Transverse colon (tissue), 4 donors: ENCODE results near the gene ACTA2. TPM values are rescaled to one million over a fixed set of nuclear protein-coding genes. Genes with fewer than 3 reads are reported as not detected.

Source experiments
- DNase-seq: peaks from one replicate; pipeline ENCODE4 v3.0.0-alpha.2; 2019
- H3K27ac ChIP-seq, 4 donors: fragments of 200-600 bp; sonication (generic); 2 replicates each; pipeline ENCODE4 v1.5.1; 2016 to 2018; ENCODE audit warnings: inconsistent platforms in 4 of 4
- H3K27me3 ChIP-seq: fragments of 200-600 bp; sonication (generic); 2 replicates; pipeline ENCODE4 v1.5.1; 2017; ENCODE audit warnings: inconsistent platforms
- H3K36me3 ChIP-seq, 4 donors: fragments of 200-600 bp; sonication (generic); 2 replicates each; pipeline ENCODE4 v1.5.1; 2017 to 2019; ENCODE audit warnings: inconsistent platforms in 4 of 4
- H3K4me1 ChIP-seq, 4 donors: fragments of 200-600 bp; sonication (generic); 2 replicates each; pipeline ENCODE4 v1.5.1; 2017 to 2020; ENCODE audit warnings: inconsistent platforms in 4 of 4
- H3K4me3 ChIP-seq, 4 donors: fragments of 200-600 bp; sonication (generic); 1 replicate in 1 of 4; 2 replicates in 3 of 4; pipeline versions ENCODE4 v1.5.1 to v1.6.1; 2017 to 2019; ENCODE audit warnings: inconsistent platforms in 4 of 4
- H3K9me3 ChIP-seq, 2 donors: fragments of 200-600 bp; sonication (generic); 2 replicates each; pipeline ENCODE4 v1.5.1; 2017 to 2019; ENCODE audit warnings: inconsistent platforms in 2 of 2
- EP300 ChIP-seq: sonication (generic); formaldehyde crosslinking; IDR thresholded peaks from one replicate; pipeline ENCODE4 v1.6.1; 2017; ENCODE audit warnings: antibody characterized with exemption, low read depth
- POLR2A ChIP-seq: fragments of 450-650 bp; IDR thresholded peaks from one replicate; pipeline ENCODE4 v1.6.1; 2016; ENCODE audit warnings: antibody characterized with exemption, mild to moderate bottlenecking, moderate library complexity
- POLR2AphosphoS5 ChIP-seq, 3 donors: sonication (generic); formaldehyde crosslinking; IDR thresholded peaks; one replicate each; pipeline ENCODE4 v1.6.1; 2016; ENCODE audit warnings: antibody characterized with exemption in 3 of 3
- WGBS, 2 donors: methylation state at CpG; one replicate each; pipeline ENCODE4 v1.1.5; 2018; ENCODE audit warnings: low coverage in 1 of 2; 5-methylcytosine and 5-hydroxymethylcytosine counted together
- in situ Hi-C, 4 donors: fragments of 200-750 bp; cut with MboI; loops; one replicate each; pipeline versions ENCODE4 v1.15.0 to v1.15.1; 2017; ENCODE audit warnings: low sequenced_read_pairs in 3 of 4, low pct_ligation_motif_present in 1 of 4, low pct_unique_long_range_greater_than_20kb in 1 of 4
- intact Hi-C: fragments of 100-400 bp; cut with DNase I; formaldehyde crosslinking; loops from one replicate; pipeline ENCODE4 v1.15.1; 2023; ENCODE audit warnings: low total_unique reads
- total RNA-seq, 4 donors: library from RNA; depleted of rRNA; stranded (reverse); fragments of >200 nt; gene quantifications; one replicate each; pipeline ENCODE4 v1.1.0, GENCODE V29; 2016
- TF ChIP-seq, protein P1 (sequence below), 5 experiments: fragments of 200-600 bp in 3 of 5; fragments of 450-650 bp in 2 of 5; sonication (generic) in 3 of 5; IDR thresholded peaks; 1 replicate in 2 of 5; 2 replicates in 3 of 5; pipeline ENCODE4 v1.5.1; 2016 to 2017; ENCODE audit warnings: antibody characterized with exemption in 5 of 5, inconsistent platforms in 3 of 5, mild to moderate bottlenecking in 2 of 5, moderate library complexity in 1 of 5

ACTA2 gene
- total RNA-seq, 4 donors from 2014 or later: 403 to 1,827 (median 457) TPM

DNA sequence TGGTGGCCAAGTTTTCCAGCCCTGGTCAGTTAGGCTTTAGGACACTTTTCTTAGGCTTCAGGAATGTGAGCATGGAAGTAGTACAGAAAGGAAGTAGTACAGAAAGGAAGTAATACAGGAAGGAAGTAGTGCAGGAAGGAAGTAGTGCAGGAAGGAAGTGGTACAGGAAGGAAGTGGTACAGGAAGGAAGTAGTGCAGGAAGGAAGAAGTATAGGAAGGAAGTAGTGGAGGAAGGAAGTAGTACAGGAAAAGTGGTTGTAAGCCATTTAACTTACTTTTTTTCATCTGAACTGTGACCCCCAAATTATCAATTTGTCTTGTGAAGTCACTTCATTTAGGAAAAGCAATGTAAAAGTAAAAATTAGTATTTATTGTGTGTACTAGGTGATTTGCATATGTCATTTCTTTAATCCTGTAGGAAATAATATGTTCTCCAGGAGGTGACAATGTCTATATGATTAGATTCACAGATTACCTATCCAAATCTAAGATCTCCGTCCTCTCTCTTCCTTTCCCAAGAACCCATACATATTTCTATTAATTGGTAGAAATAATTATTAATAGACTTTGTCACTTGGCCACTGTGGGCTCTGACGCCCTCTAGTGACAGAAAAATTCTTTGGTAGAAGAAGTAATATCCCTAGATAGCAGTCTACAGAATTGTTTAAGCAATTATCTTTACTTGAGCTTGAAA lies 34.1 kb upstream of the ACTA2 start:
- 14 to 33% methylated on average over 2 of the region's 2 CpGs for WGBS, 2 donors
- TF ChIP-seq POLR2A: no peak
- no peak for TF ChIP-seq EP300
- TF ChIP-seq, protein P1, sequence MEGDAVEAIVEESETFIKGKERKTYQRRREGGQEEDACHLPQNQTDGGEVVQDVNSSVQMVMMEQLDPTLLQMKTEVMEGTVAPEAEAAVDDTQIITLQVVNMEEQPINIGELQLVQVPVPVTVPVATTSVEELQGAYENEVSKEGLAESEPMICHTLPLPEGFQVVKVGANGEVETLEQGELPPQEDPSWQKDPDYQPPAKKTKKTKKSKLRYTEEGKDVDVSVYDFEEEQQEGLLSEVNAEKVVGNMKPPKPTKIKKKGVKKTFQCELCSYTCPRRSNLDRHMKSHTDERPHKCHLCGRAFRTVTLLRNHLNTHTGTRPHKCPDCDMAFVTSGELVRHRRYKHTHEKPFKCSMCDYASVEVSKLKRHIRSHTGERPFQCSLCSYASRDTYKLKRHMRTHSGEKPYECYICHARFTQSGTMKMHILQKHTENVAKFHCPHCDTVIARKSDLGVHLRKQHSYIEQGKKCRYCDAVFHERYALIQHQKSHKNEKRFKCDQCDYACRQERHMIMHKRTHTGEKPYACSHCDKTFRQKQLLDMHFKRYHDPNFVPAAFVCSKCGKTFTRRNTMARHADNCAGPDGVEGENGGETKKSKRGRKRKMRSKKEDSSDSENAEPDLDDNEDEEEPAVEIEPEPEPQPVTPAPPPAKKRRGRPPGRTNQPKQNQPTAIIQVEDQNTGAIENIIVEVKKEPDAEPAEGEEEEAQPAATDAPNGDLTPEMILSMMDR (IDR thresholded peaks at IDR 0.05): peak; percentile 51 to 84 (median 75)
- no peak for TF ChIP-seq POLR2AphosphoS5 (IDR thresholded peaks at IDR 0.05)
- H3K4me1 ChIP-seq: peaks cover 3 to 46% (median 27%) of the 10 kb centered on the region in 4 donors

DNA sequence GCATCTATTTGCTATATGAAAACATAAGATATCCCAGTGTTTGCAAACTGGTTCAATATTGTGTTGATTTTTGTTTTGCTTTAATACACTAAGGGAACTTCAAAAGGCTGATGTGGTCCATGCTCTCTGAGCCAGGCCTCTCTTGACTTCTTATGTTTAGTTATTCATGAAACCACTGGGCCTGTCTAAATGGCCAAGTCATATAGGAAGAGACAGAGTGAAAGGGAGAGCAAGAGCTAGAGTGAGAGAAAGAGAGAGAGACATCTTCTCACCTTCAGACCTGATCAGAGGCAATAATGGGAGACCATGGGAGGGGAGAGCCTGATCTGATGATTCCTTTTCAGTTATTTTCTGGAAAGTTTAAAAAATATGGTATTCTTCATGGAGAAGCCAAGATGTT lies 32.0 kb upstream of the ACTA2 start:
- DNase-seq: no peak
- no peak for TF ChIP-seq POLR2AphosphoS5 (IDR thresholded peaks at IDR 0.05)
- TF ChIP-seq POLR2A: no peak
- TF ChIP-seq, protein P1 (IDR thresholded peaks at IDR 0.05): no peak
- TF ChIP-seq EP300: no peak
- H3K27ac ChIP-seq: peak overlapping the region; percentile 22 to 83 (median 76)
- H3K27me3 ChIP-seq: no peaks in the 10 kb centered on the region
- peaks cover 9 to 57% (median 25%) of the 10 kb centered on the region in 4 donors for H3K4me1 ChIP-seq
- intact Hi-C loops (no loop called here), in situ Hi-C loops (loop anchor here in 1 of 4 donors (10.0 kb wide), 1 partner anchor 50 kb away; no protein-coding TSS in a partner anchor)
- H3K9me3 ChIP-seq: no peaks in the 10 kb centered on the region
- H3K4me3 ChIP-seq: no peak overlapping the region
- H3K36me3 ChIP-seq: no peaks in the 10 kb centered on the region

More for the DNA sequence above, 34.1 kb upstream of the ACTA2 start:
- intact Hi-C loops: loop anchor here (2.0 kb wide), 1 partner anchor 52 kb away; no protein-coding TSS in a partner anchor
- H3K9me3 ChIP-seq: no peaks in the 10 kb centered on the region
- in situ Hi-C loops: loop anchor here in 1 of 4 donors (10.0 kb wide), 1 partner anchor 52 kb away; no protein-coding TSS in a partner anchor
- H3K36me3 ChIP-seq: no peaks in the 10 kb centered on the region
- H3K27ac ChIP-seq: peak overlapping the region in 3 of 4 donors; percentile 19 to 32 (median 32)
- no peak for DNase-seq
- no peaks in the 10 kb centered on the region for H3K27me3 ChIP-seq
- H3K4me3 ChIP-seq: no peak overlapping the region

DNA sequence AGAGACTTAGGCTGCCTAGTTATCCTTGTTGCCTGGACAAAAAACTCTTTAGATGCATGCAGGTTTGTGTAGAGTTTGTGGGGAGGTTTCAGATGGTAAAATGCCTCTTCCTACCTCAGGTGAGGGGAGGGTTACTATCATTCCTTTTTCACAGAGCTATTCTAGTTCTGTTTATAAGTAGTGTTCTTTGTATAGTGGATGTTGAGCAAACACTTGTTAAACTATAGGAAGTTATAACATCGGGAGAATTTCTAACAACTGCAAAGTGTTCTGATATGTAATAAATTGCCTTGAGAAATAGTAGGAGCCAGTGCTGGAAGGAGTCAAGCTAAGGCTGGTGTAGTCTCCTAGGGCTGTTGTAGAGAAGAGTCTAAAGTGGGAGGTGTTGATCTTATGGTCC lies 31.4 kb upstream of the ACTA2 start:
- intact Hi-C loops: no loop called here
- 21 to 29% methylated on average over 1 of the region's 1 CpG for WGBS, 2 donors
- Histone ChIP-seq H3K27ac (peak overlapping the region; percentile 22 to 83 (median 76)), H3K9me3 (no peaks in the 10 kb centered on the region), H3K4me3 (no peak overlapping the region), H3K4me1 (peaks cover 7 to 57% (median 22%) of the 10 kb centered on the region in 4 donors), H3K36me3 (no peaks in the 10 kb centered on the region), H3K27me3 (no peaks in the 10 kb centered on the region)
- TF ChIP-seq, protein P1 (IDR thresholded peaks at IDR 0.05): no peak
- TF ChIP-seq POLR2A (no peak), POLR2AphosphoS5 (IDR thresholded peaks at IDR 0.05) (no peak), EP300 (no peak)
- in situ Hi-C loops: loop anchor here in 1 of 4 donors (10.0 kb wide), 1 partner anchor 49 kb away; no protein-coding TSS in a partner anchor
- no peak for DNase-seq

DNA sequence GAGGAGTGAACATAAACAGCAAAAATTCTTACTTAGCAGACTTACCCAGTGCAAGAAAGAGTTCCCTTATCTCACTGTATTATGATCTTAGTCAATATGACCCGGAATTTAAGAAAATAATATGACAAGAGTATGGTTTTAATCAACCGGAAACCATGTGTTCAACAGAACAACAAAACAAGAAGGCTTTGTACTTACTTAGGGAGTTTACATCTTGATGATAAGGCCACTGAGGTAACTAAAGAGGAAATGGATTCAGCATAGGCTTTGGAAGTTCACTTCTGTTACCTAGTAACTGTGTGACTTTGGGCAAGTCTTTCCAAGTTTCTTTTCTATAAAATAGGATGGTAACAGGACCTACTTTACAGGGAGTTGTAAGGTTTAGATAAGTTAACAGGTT lies 30.6 kb upstream of the ACTA2 start:
- TF ChIP-seq POLR2AphosphoS5 (IDR thresholded peaks at IDR 0.05): no peak
- no peak for TF ChIP-seq POLR2A
- TF ChIP-seq EP300: no peak
- TF ChIP-seq, protein P1 (IDR thresholded peaks at IDR 0.05): no peak

More for the DNA sequence above, 30.6 kb upstream of the ACTA2 start:
- intact Hi-C loops: no loop called here
- Histone ChIP-seq H3K4me1 (peaks cover 7 to 57% (median 27%) of the 10 kb centered on the region in 4 donors), H3K4me3 (no peak overlapping the region), H3K27me3 (no peaks in the 10 kb centered on the region), H3K9me3 (no peaks in the 10 kb centered on the region), H3K36me3 (no peaks in the 10 kb centered on the region), H3K27ac (peak overlapping the region; percentile 72 to 83 (median 76))
- no peak for DNase-seq
- in situ Hi-C loops: loop anchor here in 1 of 4 donors (10.0 kb wide), 1 partner anchor 48 kb away; no protein-coding TSS in a partner anchor
- WGBS, 2 donors: 39 to 52% methylated on average over 2 of the region's 2 CpGs
